Fibroblast of mammary gland (primary cell): Measurements from ENCODE around the gene ZNF212.
A peak's percentile ranks its signal among the peaks of the same experiment; 100 is the strongest.

Experiments
- DNase-seq: peaks from one replicate; pipeline ENCODE4 v3.0.0-alpha.2; 2010; ENCODE audit warnings: low read depth
- H3K4me3 ChIP-seq: 2 replicates; pipeline ENCODE4 v1.5.1; 2011; ENCODE audit warnings: low read depth, mild to moderate bottlenecking, low read length, moderate library complexity; ENCODE audit not compliant: control insufficient read depth
- CTCF ChIP-seq: conservative IDR thresholded peaks from 2 replicates; pipeline ENCODE4 v1.5.1; 2011; ENCODE audit warnings: low read depth, low read length, inconsistent platforms; ENCODE audit not compliant: control insufficient read depth, insufficient read depth

Gene ZNF212

GRCh38 chr7:149253665-149254064, 14.2 kb downstream of the ZNF212 start:
- TF ChIP-seq CTCF: no peak
- no peak for DNase-seq
- H3K4me3 ChIP-seq: no peak overlapping the region

DNA sequence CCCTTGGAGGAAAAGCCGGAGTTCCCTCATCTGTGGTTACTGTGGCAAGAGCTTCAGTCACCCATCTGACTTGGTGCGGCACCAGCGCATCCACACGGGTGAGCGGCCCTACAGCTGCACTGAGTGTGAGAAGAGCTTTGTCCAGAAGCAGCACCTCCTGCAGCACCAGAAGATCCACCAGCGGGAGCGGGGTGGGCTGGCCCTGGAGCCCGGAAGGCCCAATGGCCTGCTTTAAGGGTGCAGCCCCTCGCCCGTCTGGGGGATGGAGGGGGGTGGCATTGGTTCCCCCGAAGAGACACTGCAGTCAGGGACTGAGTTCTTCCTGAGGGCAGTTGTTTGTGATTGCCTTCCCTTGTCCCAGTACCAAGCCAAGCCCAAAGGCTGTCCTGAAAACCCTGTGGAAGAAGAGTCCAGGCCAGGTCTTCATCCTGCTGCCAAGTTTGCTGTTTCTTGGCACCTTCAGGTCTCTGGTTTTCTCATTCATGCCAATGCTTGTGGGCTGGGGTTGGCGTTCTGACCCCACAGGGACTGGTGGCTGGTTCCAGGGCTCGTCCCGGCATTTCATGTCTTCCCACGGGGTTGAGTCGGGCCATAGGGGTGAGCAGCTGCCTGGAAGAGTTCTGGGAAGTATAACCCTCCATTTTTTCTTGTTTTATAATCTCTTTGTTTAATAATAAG, 14.9 kb downstream of the ZNF212 start:
- DNase-seq: no peak
- H3K4me3 ChIP-seq: no peak overlapping the region
- no peak for TF ChIP-seq CTCF

DNA sequence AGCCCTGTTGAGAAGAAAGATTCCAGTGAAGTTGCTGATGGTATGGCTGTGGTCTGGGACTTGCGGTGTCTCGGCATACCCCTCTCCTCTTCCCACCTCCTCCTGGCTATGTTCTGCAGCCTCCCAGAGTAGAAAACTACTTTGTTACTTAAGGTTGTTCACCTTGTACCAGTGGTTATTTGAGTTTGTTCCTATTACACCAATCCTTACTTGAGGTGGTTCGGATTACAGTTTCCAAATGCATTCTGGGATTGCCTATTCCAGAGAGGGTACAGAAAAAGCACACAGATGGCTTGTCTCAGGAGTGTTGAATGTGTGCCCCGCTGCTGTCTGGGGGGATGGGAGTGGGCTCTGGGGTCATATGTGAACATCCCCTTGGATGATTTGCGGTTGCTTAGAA, 15.7 kb downstream of the ZNF212 start:
- no peak for DNase-seq
- no peak for TF ChIP-seq CTCF
- no peak overlapping the region for H3K4me3 ChIP-seq

GRCh38 chr7:149256568-149256967, 17.1 kb downstream of the ZNF212 start:
- no peak overlapping the region for H3K4me3 ChIP-seq
- TF ChIP-seq CTCF: no peak
- no peak for DNase-seq

DNA sequence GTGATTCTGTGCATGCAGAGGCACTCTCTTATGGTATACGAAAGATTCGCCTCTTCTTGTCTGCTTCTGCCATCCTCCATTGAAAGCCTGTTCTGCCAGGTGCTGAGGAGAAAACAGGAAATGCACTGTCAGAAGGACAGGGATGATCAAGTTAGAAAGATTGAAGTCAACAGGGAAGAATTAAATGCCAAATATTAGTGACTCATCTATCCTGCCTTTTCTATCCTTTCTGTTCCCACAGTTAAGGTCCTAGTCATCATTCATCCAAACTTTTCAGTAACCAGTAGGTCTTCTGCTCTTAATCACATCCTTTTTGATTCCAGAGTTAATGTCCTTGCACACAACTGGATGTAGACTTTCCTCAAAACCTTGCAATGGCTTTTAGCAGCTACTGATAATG, 17.7 kb downstream of the ZNF212 start:
- peak; percentile 76 for DNase-seq
- TF ChIP-seq CTCF: no peak
- H3K4me3 ChIP-seq: no peak overlapping the region

DNA sequence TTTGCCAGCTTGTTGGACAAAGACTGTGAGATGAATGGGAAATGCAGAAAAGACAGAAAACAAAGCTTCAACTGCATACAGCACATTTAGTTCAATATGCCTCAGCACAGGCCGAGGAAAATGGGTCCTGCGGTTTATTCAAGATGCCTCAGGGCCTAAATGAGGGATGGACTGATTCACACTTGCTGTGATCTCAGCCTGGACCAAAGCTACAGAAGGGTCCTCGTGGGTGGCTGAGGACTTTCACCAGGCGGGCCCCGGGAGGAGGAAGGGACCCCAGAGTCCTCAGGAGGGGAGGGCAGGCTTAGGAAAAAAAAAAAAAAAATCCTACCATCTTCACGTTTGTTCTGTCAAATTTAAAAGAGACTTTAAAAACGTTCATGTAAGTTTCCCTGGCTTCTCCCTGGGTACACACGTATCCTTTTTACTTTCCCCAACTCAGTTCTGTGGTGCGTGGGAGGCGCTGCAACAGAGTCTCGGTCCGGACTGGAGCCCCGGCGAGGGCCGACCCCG, 21.9 kb downstream of the ZNF212 start:
- DNase-seq: peak; percentile 71
- peak overlapping the region; percentile 50 for H3K4me3 ChIP-seq
- no peak for TF ChIP-seq CTCF
